OCI-LY1 (cell line): Measurements from ENCODE around the gene RAB8B.

Experiments
- CTCF ChIP-seq: fragments of 200-600 bp; sonication (generic), shearing (Covaris generic); IDR thresholded peaks from 2 replicates; pipeline ENCODE4 v1.5.1; 2017; ENCODE audit warnings: mild to moderate bottlenecking, antibody characterized with exemption, low read length, moderate library complexity, mixed read lengths
- EZH2 ChIP-seq: fragments of 200-600 bp; sonication (generic), shearing (Covaris generic); IDR thresholded peaks from 2 replicates; pipeline ENCODE4 v1.8.0; 2017; ENCODE audit warnings: borderline replicate concordance, mixed run types, mild to moderate bottlenecking, antibody characterized with exemption, low read length, moderate library complexity, mixed read lengths

GRCh38 chr15:63226966-63227401 is 37.6 kb downstream of the RAB8B start:
- TF ChIP-seq CTCF (no peak), EZH2 (no peak)
